ENCODE measurements around the gene AJAP1.

AJAP1 gene

DNA sequence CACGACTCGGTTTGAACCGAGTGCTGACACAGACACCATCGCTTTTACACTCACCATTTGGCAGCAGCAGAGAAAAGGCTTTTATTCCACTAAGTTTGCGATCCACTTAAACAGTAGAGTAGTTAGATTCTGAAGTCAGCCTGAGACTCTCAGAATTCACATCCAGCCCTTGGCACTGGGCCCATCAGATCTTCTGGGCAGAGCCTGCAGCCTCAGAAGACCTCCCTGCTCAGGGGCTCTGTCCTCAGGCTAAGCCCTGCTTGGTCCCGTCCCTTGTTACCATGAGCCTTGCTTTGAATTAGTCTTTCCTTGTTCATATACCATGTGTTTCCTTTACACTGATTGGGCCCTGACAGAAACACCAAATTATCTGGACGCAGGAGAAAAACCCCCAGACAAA lies 41.4 kb upstream of the AJAP1 start:
- no peak for DNase-seq (ENCODE audit: low read depth in 1 of 2, low spot score in 1 of 2)
- no peak overlapping the region for H3K27ac ChIP-seq (replicated peaks)
- H3K4me3 ChIP-seq (replicated peaks; ENCODE audit: insufficient read depth, low read length), result no peak overlapping the region
- H3K27me3 ChIP-seq (ENCODE audit: insufficient read depth, poor library complexity, severe bottlenecking), result no peaks in the 10 kb centered on the region
- TF ChIP-seq SPI1 (IDR thresholded peaks at IDR 0.05; ENCODE audit: borderline replicate concordance, low read depth) (no peak), POLR2AphosphoS5 (IDR thresholded peaks at IDR 0.05; ENCODE audit: low read depth) (no peak), GABPA (IDR thresholded peaks at IDR 0.05; ENCODE audit: low read depth) (no peak)

DNA sequence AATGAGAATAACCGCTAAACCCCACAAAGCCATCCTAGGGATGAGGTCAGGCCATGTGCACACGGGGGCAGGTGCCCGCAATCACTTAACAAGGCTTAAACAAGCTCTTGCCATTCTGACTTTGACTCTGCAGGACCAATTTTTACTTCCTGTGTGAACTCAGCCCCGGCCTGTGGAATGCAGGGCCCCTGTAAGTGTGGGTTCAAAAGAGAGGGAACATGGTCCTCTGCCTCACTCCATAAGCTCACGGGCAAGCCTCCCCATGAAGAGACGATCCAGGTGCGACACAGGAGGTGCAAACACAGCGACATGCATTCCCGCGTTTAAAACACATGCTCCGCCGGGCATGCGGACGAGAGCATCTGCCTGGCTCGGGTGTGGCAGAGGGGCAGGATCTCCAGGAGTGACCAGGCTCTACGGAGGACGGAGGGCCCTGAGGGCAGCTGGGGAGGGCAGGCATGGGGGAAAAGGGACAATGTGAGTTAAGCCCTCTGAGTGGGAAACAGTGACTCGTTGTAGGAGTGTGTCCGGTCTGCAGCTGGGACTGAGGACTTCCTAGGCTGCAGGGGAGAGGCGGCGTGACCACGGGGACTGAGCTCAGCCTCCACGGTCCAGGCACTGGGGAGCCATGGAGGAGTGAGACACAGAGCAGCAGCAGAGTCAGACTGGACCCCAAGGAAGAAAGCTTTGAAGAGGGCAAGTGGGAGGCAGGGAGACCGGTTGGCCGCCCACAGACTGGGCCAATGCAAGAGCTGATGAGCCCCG lies 40.6 kb upstream of the AJAP1 start:
- TF ChIP-seq, protein P1, sequence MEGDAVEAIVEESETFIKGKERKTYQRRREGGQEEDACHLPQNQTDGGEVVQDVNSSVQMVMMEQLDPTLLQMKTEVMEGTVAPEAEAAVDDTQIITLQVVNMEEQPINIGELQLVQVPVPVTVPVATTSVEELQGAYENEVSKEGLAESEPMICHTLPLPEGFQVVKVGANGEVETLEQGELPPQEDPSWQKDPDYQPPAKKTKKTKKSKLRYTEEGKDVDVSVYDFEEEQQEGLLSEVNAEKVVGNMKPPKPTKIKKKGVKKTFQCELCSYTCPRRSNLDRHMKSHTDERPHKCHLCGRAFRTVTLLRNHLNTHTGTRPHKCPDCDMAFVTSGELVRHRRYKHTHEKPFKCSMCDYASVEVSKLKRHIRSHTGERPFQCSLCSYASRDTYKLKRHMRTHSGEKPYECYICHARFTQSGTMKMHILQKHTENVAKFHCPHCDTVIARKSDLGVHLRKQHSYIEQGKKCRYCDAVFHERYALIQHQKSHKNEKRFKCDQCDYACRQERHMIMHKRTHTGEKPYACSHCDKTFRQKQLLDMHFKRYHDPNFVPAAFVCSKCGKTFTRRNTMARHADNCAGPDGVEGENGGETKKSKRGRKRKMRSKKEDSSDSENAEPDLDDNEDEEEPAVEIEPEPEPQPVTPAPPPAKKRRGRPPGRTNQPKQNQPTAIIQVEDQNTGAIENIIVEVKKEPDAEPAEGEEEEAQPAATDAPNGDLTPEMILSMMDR (IDR thresholded peaks at IDR 0.05; ENCODE audit: insufficient read depth, low read length), result no peak
- TF ChIP-seq SPI1 (IDR thresholded peaks at IDR 0.05; ENCODE audit: borderline replicate concordance, low read depth) (no peak), GABPA (IDR thresholded peaks at IDR 0.05; ENCODE audit: low read depth) (no peak), POLR2AphosphoS5 (IDR thresholded peaks at IDR 0.05; ENCODE audit: low read depth) (no peak)
- TF ChIP-seq, protein P2, sequence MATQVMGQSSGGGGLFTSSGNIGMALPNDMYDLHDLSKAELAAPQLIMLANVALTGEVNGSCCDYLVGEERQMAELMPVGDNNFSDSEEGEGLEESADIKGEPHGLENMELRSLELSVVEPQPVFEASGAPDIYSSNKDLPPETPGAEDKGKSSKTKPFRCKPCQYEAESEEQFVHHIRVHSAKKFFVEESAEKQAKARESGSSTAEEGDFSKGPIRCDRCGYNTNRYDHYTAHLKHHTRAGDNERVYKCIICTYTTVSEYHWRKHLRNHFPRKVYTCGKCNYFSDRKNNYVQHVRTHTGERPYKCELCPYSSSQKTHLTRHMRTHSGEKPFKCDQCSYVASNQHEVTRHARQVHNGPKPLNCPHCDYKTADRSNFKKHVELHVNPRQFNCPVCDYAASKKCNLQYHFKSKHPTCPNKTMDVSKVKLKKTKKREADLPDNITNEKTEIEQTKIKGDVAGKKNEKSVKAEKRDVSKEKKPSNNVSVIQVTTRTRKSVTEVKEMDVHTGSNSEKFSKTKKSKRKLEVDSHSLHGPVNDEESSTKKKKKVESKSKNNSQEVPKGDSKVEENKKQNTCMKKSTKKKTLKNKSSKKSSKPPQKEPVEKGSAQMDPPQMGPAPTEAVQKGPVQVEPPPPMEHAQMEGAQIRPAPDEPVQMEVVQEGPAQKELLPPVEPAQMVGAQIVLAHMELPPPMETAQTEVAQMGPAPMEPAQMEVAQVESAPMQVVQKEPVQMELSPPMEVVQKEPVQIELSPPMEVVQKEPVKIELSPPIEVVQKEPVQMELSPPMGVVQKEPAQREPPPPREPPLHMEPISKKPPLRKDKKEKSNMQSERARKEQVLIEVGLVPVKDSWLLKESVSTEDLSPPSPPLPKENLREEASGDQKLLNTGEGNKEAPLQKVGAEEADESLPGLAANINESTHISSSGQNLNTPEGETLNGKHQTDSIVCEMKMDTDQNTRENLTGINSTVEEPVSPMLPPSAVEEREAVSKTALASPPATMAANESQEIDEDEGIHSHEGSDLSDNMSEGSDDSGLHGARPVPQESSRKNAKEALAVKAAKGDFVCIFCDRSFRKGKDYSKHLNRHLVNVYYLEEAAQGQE (IDR thresholded peaks at IDR 0.05; ENCODE audit: insufficient replicate concordance, low read depth), result no peak
- H3K27ac ChIP-seq (replicated peaks), result no peak overlapping the region
- DNase-seq (ENCODE audit: low read depth in 1 of 2, low spot score in 1 of 2), result no peak

DNA sequence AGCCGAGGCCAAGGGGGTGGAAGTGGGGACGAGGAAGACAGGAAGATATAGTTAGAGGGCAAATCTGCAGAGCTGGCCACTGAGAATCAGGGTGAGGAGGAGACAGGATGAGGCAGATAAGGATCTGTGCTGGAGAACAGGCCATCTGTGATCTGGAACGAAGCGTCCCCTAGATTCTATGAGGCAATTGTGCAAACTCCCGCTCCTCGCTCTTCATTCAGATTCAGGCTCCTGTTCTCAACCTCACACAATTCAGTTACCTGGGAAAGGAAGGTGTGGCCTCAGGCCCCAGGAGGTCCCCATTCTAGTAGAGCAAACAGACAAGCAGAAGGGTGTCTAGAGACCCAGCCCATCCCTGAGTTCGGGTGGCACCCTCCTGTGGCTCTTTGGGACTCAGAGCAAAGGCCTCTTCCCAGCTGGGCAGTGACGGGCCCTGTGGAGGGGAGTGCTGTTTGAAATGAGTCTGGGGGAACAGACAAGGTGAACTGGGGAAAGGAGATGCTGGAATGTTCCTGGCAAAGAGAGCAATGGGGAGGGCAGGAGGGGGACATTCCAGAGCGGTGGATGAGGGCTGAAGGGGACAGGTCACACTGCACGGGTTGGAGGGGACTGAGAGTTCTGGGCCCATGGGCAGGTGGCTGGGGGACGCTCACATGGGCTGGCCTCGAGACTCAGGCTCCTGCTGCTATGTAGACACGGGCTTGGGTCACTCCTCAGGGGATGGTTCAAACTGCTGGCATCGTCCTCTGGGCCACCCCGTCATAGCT lies 39.9 kb upstream of the AJAP1 start:
- no peak for DNase-seq (ENCODE audit: low read depth in 1 of 2, low spot score in 1 of 2)
- no peaks in the 10 kb centered on the region for H3K27me3 ChIP-seq (ENCODE audit: insufficient read depth, poor library complexity, severe bottlenecking)
- no peak for TF ChIP-seq GABPA (IDR thresholded peaks at IDR 0.05; ENCODE audit: low read depth)
- no peak for TF ChIP-seq SPI1 (IDR thresholded peaks at IDR 0.05; ENCODE audit: borderline replicate concordance, low read depth)
- TF ChIP-seq, protein P1 (IDR thresholded peaks at IDR 0.05; ENCODE audit: insufficient read depth, low read length), result no peak
- no peak for TF ChIP-seq POLR2AphosphoS5 (IDR thresholded peaks at IDR 0.05; ENCODE audit: low read depth)
- TF ChIP-seq, protein P2 (IDR thresholded peaks at IDR 0.05; ENCODE audit: insufficient replicate concordance, low read depth), result no peak
- H3K27ac ChIP-seq (replicated peaks), result no peak overlapping the region
- H3K4me3 ChIP-seq (replicated peaks; ENCODE audit: insufficient read depth, low read length), result no peak overlapping the region

More for the DNA sequence above, 40.6 kb upstream of the AJAP1 start:
- Histone ChIP-seq H3K4me3 (replicated peaks; ENCODE audit: insufficient read depth, low read length) (no peak overlapping the region), H3K27me3 (ENCODE audit: insufficient read depth, poor library complexity, severe bottlenecking) (no peaks in the 10 kb centered on the region)

DNA sequence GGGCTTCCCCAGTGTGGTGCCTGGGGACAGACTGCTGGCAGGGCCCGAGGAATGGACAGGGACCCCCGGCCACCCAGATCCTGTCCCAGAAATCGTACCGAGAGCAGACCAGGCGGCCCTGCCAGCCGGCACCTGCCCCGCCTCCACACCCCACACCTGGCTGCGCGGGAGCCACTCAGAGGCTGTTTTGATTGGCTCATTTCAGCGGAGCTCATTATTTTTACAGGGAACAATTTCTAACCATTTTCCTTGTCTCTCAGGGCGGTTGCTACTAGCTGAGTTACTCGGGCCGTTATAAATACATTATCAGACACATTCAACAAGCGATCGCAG lies 39.3 kb upstream of the AJAP1 start:
- no peak for DNase-seq (ENCODE audit: low read depth in 1 of 2, low spot score in 1 of 2)
- no peaks in the 10 kb centered on the region for H3K27me3 ChIP-seq (ENCODE audit: insufficient read depth, poor library complexity, severe bottlenecking)
- no peak overlapping the region for H3K4me3 ChIP-seq (replicated peaks; ENCODE audit: insufficient read depth, low read length)
- no peak overlapping the region for H3K27ac ChIP-seq (replicated peaks)
- TF ChIP-seq POLR2AphosphoS5 (IDR thresholded peaks at IDR 0.05; ENCODE audit: low read depth) (no peak), GABPA (IDR thresholded peaks at IDR 0.05; ENCODE audit: low read depth) (no peak), SPI1 (IDR thresholded peaks at IDR 0.05; ENCODE audit: borderline replicate concordance, low read depth) (no peak)
- TF ChIP-seq, protein P1 (IDR thresholded peaks at IDR 0.05; ENCODE audit: insufficient read depth, low read length), result no peak
- TF ChIP-seq, protein P2 (IDR thresholded peaks at IDR 0.05; ENCODE audit: insufficient replicate concordance, low read depth), result no peak
